PC-9 (cell line): Measurements from ENCODE around the gene ATRN. TPM values are rescaled to one million over a fixed set of nuclear protein-coding genes. Genes with fewer than 3 reads are reported as not detected.

Source experiments
- BruUV-seq: library from RNA; stranded (reverse); fragments of 400-500 nt; replicated peaks from 2 replicates; lab custom pipeline; 2021; lab: Mats Ljungman, UMichigan
- CTCF ChIA-PET: fragments of 300-600 bp; sonication (Branson Sonifier 250); formaldehyde crosslinking; loops from one replicate; lab custom pipeline; 2022; ENCODE audit warnings: antibody characterized with exemption; lab: Charles Lee
- POLR2A ChIA-PET: fragments of 300-600 bp; sonication (Branson Sonifier 250); formaldehyde crosslinking; loops from one replicate; lab custom pipeline; 2022; ENCODE audit warnings: antibody characterized with exemption; ENCODE audit not compliant: unreplicated experiment; lab: Charles Lee
- DNase-seq, 2 experiments: peaks; one replicate each; pipeline versions ENCODE4 v3.0.0 to v3.0.0-alpha.2; 2015 to 2022; ENCODE audit warnings: mixed read lengths in 1 of 2
- H2AFZ ChIP-seq: fragments of 200-600 bp; sonication (generic); 2 replicates; pipeline ENCODE4 v1.8.1; 2017; ENCODE audit warnings: antibody characterized with exemption
- H3F3A ChIP-seq: fragments of 200-600 bp; sonication (generic); 2 replicates; pipeline ENCODE4 v1.8.1; 2017; ENCODE audit warnings: antibody characterized with exemption, mild to moderate bottlenecking, low read depth; ENCODE audit not compliant: insufficient read depth
- H3K27ac ChIP-seq: fragments of 200-600 bp; sonication (generic); 2 replicates; pipeline ENCODE4 v1.6.1; 2016; ENCODE audit warnings: mixed run types
- H3K27me3 ChIP-seq: fragments of 200-600 bp; sonication (generic); 2 replicates; pipeline ENCODE4 v1.6.1; 2016; ENCODE audit warnings: low read depth, mixed run types; ENCODE audit not compliant: insufficient read depth
- H3K36me3 ChIP-seq: fragments of 200-600 bp; sonication (generic); 2 replicates; pipeline ENCODE4 v1.6.1; 2016; ENCODE audit warnings: low read depth, mixed run types
- H3K4me1 ChIP-seq: fragments of 200-600 bp; sonication (generic); replicated peaks from 2 replicates; pipeline ENCODE4 v1.6.1; 2016; ENCODE audit warnings: mixed run types; ENCODE audit not compliant: insufficient read depth
- H3K4me2 ChIP-seq: fragments of 200-600 bp; sonication (generic); 2 replicates; pipeline ENCODE4 v1.6.1; 2017; ENCODE audit warnings: mixed run types
- H3K4me3 ChIP-seq: fragments of 200-600 bp; sonication (generic); 2 replicates; pipeline ENCODE4 v1.6.1; 2016; ENCODE audit warnings: mixed run types
- H3K79me2 ChIP-seq: fragments of 200-600 bp; sonication (generic); 2 replicates; pipeline ENCODE4 v1.6.1; 2017; ENCODE audit warnings: low read depth, mixed run types
- H3K9me2 ChIP-seq: fragments of 200-600 bp; sonication (generic); 2 replicates; pipeline ENCODE4 v1.8.1; 2017; ENCODE audit warnings: mild to moderate bottlenecking; ENCODE audit not compliant: insufficient read depth
- H3K9me3 ChIP-seq: fragments of 200-600 bp; sonication (generic); 2 replicates; pipeline ENCODE4 v1.8.1; 2016; ENCODE audit warnings: low read depth; ENCODE audit not compliant: insufficient read depth
- H4K20me1 ChIP-seq: fragments of 200-600 bp; sonication (generic); 2 replicates; pipeline ENCODE4 v1.8.1; 2017; ENCODE audit not compliant: insufficient read depth
- EZH2 ChIP-seq: fragments of 200-600 bp; sonication (generic); IDR thresholded peaks from 2 replicates; pipeline ENCODE4 v1.8.0; 2017; ENCODE audit warnings: antibody characterized with exemption, low read depth
- intact Hi-C: fragments of 100-400 bp; cut with micrococcal nuclease; formaldehyde crosslinking; loops from one replicate; pipeline ENCODE4 v1.10.0; 2022; ENCODE audit not compliant: unreplicated experiment
- total RNA-seq: library from RNA; stranded (reverse); gene quantifications from 2 replicates; pipeline ENCODE4 v1.2.3, GENCODE V29; 2021
- TF ChIP-seq, protein P1 (sequence below): fragments of 200-600 bp; sonication (generic); conservative IDR thresholded peaks from 2 replicates; pipeline ENCODE4 v1.6.1; 2017; ENCODE audit warnings: mixed run types, antibody characterized with exemption, mild to moderate bottlenecking, moderate library complexity

The ATRN gene
- total RNA-seq, 1 experiment from 2014 or later = 34.9 TPM

DNA sequence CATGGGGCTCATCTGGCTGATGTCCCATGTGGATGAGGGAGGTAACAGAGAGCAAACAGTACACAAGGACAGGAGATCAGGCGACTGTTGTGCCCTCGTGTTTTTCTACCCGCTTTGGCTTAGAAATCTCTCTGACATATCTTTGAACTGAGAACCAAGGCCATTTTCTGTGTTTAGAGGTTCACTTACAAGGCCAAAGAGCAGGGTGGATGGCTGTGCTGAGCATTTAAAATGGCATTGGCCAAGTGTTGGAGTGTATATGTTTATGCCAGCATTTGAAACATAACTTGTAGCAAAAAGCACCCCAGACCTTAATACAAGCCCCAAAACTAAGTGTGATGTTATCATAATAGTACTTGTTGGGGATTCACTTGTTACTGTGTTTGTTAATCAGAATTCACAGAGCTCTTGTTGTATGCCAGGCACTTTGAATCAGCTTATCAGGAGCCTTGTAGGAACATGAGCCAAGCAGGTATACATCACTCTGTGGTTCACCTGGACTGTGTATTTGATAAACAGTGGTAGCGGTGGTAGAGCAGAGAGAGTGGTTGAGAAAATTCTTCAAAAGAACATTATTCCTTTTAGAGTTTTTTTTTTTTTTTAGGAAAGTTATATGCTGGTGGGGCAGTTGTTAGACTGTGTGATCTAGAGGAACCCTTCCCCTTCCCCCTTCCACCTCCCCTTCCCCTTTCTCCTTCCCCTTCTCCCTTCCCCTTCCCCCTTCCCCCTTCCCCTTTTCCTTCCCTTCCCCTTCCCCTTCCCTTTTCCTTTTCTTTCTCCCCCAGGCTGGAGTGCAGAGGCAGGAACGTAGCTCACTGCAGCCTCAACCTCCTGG lies 71.3 kb downstream of the ATRN start:
- Histone ChIP-seq H4K20me1 (no peaks in the 10 kb centered on the region), H3K36me3 (no peaks in the 10 kb centered on the region), H3K27me3 (no peaks in the 10 kb centered on the region), H3K4me3 (no peak overlapping the region), H3F3A (0 out of 2 replicates have a peak, but pooled peaks cover 6% of the 10 kb centered on the region), H3K79me2 (no peaks in the 10 kb centered on the region), H2AFZ (no peak overlapping the region), H3K9me3 (no peaks in the 10 kb centered on the region), H3K27ac (no peak overlapping the region), H3K4me2 (no peak overlapping the region), H3K9me2 (no peaks in the 10 kb centered on the region), H3K4me1 (no peaks in the 10 kb centered on the region)
- POLR2A ChIA-PET = interaction anchor here (0.7 kb wide), 1 partner anchor 362 kb away, joined by 7 read pairs; no protein-coding TSS in a partner anchor
- no TSS peak for BruUV-seq
- no peak for DNase-seq
- CTCF ChIA-PET = interaction anchor here (0.7 kb wide), 1 partner anchor 446 kb away, joined by 4 read pairs; no protein-coding TSS in a partner anchor
- intact Hi-C loops = no loop called here
- TF ChIP-seq, protein P1, sequence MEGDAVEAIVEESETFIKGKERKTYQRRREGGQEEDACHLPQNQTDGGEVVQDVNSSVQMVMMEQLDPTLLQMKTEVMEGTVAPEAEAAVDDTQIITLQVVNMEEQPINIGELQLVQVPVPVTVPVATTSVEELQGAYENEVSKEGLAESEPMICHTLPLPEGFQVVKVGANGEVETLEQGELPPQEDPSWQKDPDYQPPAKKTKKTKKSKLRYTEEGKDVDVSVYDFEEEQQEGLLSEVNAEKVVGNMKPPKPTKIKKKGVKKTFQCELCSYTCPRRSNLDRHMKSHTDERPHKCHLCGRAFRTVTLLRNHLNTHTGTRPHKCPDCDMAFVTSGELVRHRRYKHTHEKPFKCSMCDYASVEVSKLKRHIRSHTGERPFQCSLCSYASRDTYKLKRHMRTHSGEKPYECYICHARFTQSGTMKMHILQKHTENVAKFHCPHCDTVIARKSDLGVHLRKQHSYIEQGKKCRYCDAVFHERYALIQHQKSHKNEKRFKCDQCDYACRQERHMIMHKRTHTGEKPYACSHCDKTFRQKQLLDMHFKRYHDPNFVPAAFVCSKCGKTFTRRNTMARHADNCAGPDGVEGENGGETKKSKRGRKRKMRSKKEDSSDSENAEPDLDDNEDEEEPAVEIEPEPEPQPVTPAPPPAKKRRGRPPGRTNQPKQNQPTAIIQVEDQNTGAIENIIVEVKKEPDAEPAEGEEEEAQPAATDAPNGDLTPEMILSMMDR = no peak

GRCh38 chr20:3543901-3544507 lies 73.2 kb downstream of the ATRN start:
- H3K79me2 ChIP-seq = no peaks in the 10 kb centered on the region
- ChIA-PET POLR2A (no interaction called here), CTCF (no interaction called here)
- H4K20me1 ChIP-seq = no peaks in the 10 kb centered on the region
- H3F3A ChIP-seq = 0 out of 2 replicates have a peak, but pooled peaks cover 6% of the 10 kb centered on the region
- no peak for TF ChIP-seq EZH2
- TF ChIP-seq, protein P1 = no peak
- intact Hi-C loops = no loop called here
- H3K4me2 ChIP-seq = no peak overlapping the region
- no peaks in the 10 kb centered on the region for H3K9me3 ChIP-seq
- H3K27ac ChIP-seq = no peak overlapping the region
- H3K27me3 ChIP-seq = no peaks in the 10 kb centered on the region
- H3K4me1 ChIP-seq = no peaks in the 10 kb centered on the region
- no TSS peak for BruUV-seq
- no peaks in the 10 kb centered on the region for H3K36me3 ChIP-seq
- no peaks in the 10 kb centered on the region for H3K9me2 ChIP-seq
- no peak overlapping the region for H3K4me3 ChIP-seq
- no peak overlapping the region for H2AFZ ChIP-seq
- peak; percentile 15 to 47 for DNase-seq

GRCh38 chr20:3545401-3545925 lies 74.6 kb downstream of the ATRN start:
- no peak overlapping the region for H3K4me3 ChIP-seq
- H2AFZ ChIP-seq = no peak overlapping the region
- no peak overlapping the region for H3K27ac ChIP-seq
- no peaks in the 10 kb centered on the region for H3K9me2 ChIP-seq
- 0 out of 2 replicates have a peak, but pooled peaks cover 6% of the 10 kb centered on the region for H3F3A ChIP-seq
- H3K79me2 ChIP-seq = no peaks in the 10 kb centered on the region
- ChIA-PET POLR2A (interaction anchor here (0.7 kb wide), 1 partner anchor 347 kb away, joined by 4 read pairs; no protein-coding TSS in a partner anchor), CTCF (no interaction called here)
- no peaks in the 10 kb centered on the region for H3K4me1 ChIP-seq
- H3K4me2 ChIP-seq = no peak overlapping the region
- intact Hi-C loops = no loop called here
- H3K36me3 ChIP-seq = no peaks in the 10 kb centered on the region
- DNase-seq = no peak
- no peaks in the 10 kb centered on the region for H3K9me3 ChIP-seq
- H3K27me3 ChIP-seq = no peaks in the 10 kb centered on the region
- no peaks in the 10 kb centered on the region for H4K20me1 ChIP-seq
- no TSS peak for BruUV-seq
- TF ChIP-seq, protein P1 = no peak
- TF ChIP-seq EZH2 = no peak
